ENCODE results near the gene NKAIN2. TPM values are rescaled to one million over a fixed set of nuclear protein-coding genes. Genes with fewer than 3 reads are reported as not detected.

Gene NKAIN2
- polyA plus RNA-seq, 1 donor (not counting 4 experiments of a cell fraction or from before 2014, with no cell fraction given): 0.13 TPM

DNA sequence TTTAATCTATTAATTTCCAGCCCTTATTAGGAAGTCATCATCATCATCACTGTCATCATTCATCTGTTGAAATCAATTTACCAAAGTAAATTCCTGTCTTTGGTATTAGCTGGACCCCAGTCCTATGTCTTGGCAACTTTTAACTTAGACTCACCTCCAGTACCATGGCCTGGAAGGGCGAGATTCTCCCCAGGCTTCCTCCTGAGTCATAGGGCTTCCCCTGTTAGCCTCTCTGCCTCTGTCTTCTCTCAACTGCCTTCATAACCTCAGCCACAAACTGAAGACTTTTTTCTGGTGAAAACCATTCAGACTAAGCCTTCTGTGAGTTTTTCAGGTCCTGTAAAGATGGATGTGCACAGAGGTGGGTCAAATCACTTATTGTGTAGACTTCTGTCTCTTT lies 95.0 kb downstream of the NKAIN2 start:
- TF ChIP-seq CTCF (optimal IDR thresholded peaks at IDR 0.05 in 1 of 3, IDR thresholded peaks at IDR 0.05 in 1 of 3, conservative IDR thresholded peaks at IDR 0.05 in 1 of 3; ENCODE audit: extremely low read depth in 1 of 3, insufficient read depth in 2 of 3, low read length in 3 of 3): no peak
- no peak for TF ChIP-seq EZH2 (IDR thresholded peaks at IDR 0.05; ENCODE audit: low read length)
- Histone ChIP-seq H4K20me1 (ENCODE audit: control insufficient read depth, extremely low read depth, insufficient read depth, low read length) (no peaks in the 10 kb centered on the region), H3K4me1 (ENCODE audit: control insufficient read depth, extremely low read depth, insufficient read depth, low read length) (no peaks in the 10 kb centered on the region), H3K9me1 (ENCODE audit: control insufficient read depth, extremely low read depth, insufficient read depth, low read length) (no peaks in the 10 kb centered on the region), H3K4me3 (ENCODE audit: control insufficient read depth in 2 of 3, extremely low read depth in 1 of 3, insufficient read depth in 2 of 3, low read depth in 1 of 3, low read length in 3 of 3) (no peak overlapping the region), H3K36me3 (ENCODE audit: control insufficient read depth in 2 of 2, extremely low read depth in 1 of 2, insufficient read depth in 2 of 2, low read length in 2 of 2) (no peaks in the 10 kb centered on the region), H3K9ac (ENCODE audit: control insufficient read depth, extremely low read depth, insufficient read depth, low read length) (no peak overlapping the region), H3K79me2 (ENCODE audit: control insufficient read depth, insufficient read depth, low read length) (no peaks in the 10 kb centered on the region), H2AFZ (ENCODE audit: control insufficient read depth, low read length) (no peak overlapping the region), H3K27me3 (ENCODE audit: control insufficient read depth, extremely low read depth, insufficient read depth, low read length) (no peaks in the 10 kb centered on the region), H3K27ac (ENCODE audit: control insufficient read depth, insufficient read depth, low read length) (no peak overlapping the region), H3K4me2 (ENCODE audit: control insufficient read depth, extremely low read depth, insufficient read depth, low read depth, low read length) (no peak overlapping the region), H3K9me3 (ENCODE audit: control insufficient read depth, low read depth, low read length) (no peaks in the 10 kb centered on the region)
- DNase-seq (ENCODE audit: low read depth, low spot score): no peak
- FAIRE-seq: no peak
- dilution Hi-C loops (cut with MboI; ENCODE audit: extremely low pct_ligation_motif_present, low sequenced_read_pairs): no loop called here

GRCh38 chr6:123899745-123900144 lies 96.1 kb downstream of the NKAIN2 start:
- Histone ChIP-seq H3K27ac (ENCODE audit: control insufficient read depth, insufficient read depth, low read length) (no peak overlapping the region), H2AFZ (ENCODE audit: control insufficient read depth, low read length) (no peak overlapping the region), H3K4me3 (ENCODE audit: control insufficient read depth in 2 of 3, extremely low read depth in 1 of 3, insufficient read depth in 2 of 3, low read depth in 1 of 3, low read length in 3 of 3) (no peak overlapping the region), H3K27me3 (ENCODE audit: control insufficient read depth, extremely low read depth, insufficient read depth, low read length) (no peaks in the 10 kb centered on the region), H3K36me3 (ENCODE audit: control insufficient read depth in 2 of 2, extremely low read depth in 1 of 2, insufficient read depth in 2 of 2, low read length in 2 of 2) (no peaks in the 10 kb centered on the region), H3K9ac (ENCODE audit: control insufficient read depth, extremely low read depth, insufficient read depth, low read length) (no peak overlapping the region), H4K20me1 (ENCODE audit: control insufficient read depth, extremely low read depth, insufficient read depth, low read length) (no peaks in the 10 kb centered on the region), H3K4me1 (ENCODE audit: control insufficient read depth, extremely low read depth, insufficient read depth, low read length) (no peaks in the 10 kb centered on the region), H3K79me2 (ENCODE audit: control insufficient read depth, insufficient read depth, low read length) (no peaks in the 10 kb centered on the region), H3K9me1 (ENCODE audit: control insufficient read depth, extremely low read depth, insufficient read depth, low read length) (no peaks in the 10 kb centered on the region), H3K9me3 (ENCODE audit: control insufficient read depth, low read depth, low read length) (no peaks in the 10 kb centered on the region), H3K4me2 (ENCODE audit: control insufficient read depth, extremely low read depth, insufficient read depth, low read depth, low read length) (no peak overlapping the region)
- dilution Hi-C loops (cut with MboI; ENCODE audit: extremely low pct_ligation_motif_present, low sequenced_read_pairs): no loop called here
- TF ChIP-seq CTCF (optimal IDR thresholded peaks at IDR 0.05 in 1 of 3, IDR thresholded peaks at IDR 0.05 in 1 of 3, conservative IDR thresholded peaks at IDR 0.05 in 1 of 3; ENCODE audit: extremely low read depth in 1 of 3, insufficient read depth in 2 of 3, low read length in 3 of 3): no peak
- TF ChIP-seq EZH2 (IDR thresholded peaks at IDR 0.05; ENCODE audit: low read length): no peak
- FAIRE-seq (no peak), DNase-seq (ENCODE audit: low read depth, low spot score) (no peak)
